ENCODE measurements around the gene TMEFF2. TPM values are rescaled to one million over a fixed set of nuclear protein-coding genes. Genes with fewer than 3 reads are reported as not detected.

Gene TMEFF2
- total and polyA plus RNA-seq, 12 donors: 0.16 to 2.7 (median 0.58) TPM; not detected in 2

- H3K27ac ChIP-seq: no peak overlapping the region
- intact Hi-C loops (cut with DNase I): loop anchor here in 1 of 2 donors (10.0 kb wide), 1 partner anchor 593 kb away; no protein-coding TSS in a partner anchor
Observed at GRCh38 chr2:192157776-192158175, 37.0 kb downstream of the TMEFF2 start.

DNA sequence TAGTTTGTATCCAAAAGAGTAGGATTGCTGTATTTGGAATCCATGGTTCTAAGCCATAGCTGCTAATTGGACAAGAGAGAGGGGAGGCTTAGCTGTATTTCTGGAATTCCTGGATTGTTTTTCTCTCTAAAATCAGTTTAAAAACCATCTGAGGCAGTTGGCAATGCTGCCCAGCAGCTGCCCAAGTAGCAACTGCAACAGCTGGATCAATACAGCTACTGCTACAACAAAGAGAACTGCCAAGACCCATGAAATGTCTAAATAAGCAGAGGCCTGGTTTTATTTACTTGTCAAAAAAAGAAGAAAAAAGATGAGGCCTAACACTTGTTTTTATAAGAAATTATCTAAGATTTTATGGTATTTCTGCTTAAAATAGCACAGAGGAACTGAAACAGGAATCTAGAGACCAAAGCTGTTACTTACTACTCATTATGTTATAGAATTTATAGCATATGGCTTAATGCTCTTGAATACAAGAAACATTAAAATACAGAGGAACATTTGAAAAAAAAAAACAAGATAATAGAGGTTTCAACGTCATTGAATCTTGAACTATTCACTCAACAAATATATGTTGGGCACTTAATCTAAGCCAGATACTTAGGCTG is 39.1 kb downstream of the TMEFF2 start:
- H3K4me3 ChIP-seq: no peak overlapping the region
- no peaks in the 10 kb centered on the region for H3K4me1 ChIP-seq (replicated peaks in 1 of 2)
- no peaks in the 10 kb centered on the region for H3K36me3 ChIP-seq (replicated peaks in 1 of 2)
- no peak for TF ChIP-seq POLR2A (IDR thresholded peaks at IDR 0.05)
- TF ChIP-seq, protein P1, sequence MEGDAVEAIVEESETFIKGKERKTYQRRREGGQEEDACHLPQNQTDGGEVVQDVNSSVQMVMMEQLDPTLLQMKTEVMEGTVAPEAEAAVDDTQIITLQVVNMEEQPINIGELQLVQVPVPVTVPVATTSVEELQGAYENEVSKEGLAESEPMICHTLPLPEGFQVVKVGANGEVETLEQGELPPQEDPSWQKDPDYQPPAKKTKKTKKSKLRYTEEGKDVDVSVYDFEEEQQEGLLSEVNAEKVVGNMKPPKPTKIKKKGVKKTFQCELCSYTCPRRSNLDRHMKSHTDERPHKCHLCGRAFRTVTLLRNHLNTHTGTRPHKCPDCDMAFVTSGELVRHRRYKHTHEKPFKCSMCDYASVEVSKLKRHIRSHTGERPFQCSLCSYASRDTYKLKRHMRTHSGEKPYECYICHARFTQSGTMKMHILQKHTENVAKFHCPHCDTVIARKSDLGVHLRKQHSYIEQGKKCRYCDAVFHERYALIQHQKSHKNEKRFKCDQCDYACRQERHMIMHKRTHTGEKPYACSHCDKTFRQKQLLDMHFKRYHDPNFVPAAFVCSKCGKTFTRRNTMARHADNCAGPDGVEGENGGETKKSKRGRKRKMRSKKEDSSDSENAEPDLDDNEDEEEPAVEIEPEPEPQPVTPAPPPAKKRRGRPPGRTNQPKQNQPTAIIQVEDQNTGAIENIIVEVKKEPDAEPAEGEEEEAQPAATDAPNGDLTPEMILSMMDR (IDR thresholded peaks at IDR 0.05): no peak
- no peaks in the 10 kb centered on the region for H3K9me3 ChIP-seq (replicated peaks in 1 of 3)
- H3K27ac ChIP-seq: no peak overlapping the region
- DNase-seq: no peak
- WGBS, 4 donors: 27 to 43% (median 28%) methylated on average over 1 of the region's 1 CpG
- no peaks in the 10 kb centered on the region for H3K27me3 ChIP-seq
- intact Hi-C loops (cut with DNase I): loop anchor here in 1 of 2 donors (10.0 kb wide), 1 partner anchor 591 kb away; no protein-coding TSS in a partner anchor

More at GRCh38 chr2:192157776-192158175, 37.0 kb downstream of the TMEFF2 start:
- Histone ChIP-seq H3K4me1 (replicated peaks in 1 of 2) (peaks cover 0 to 6% of the 10 kb centered on the region in 2 donors), H3K36me3 (replicated peaks in 1 of 2) (no peaks in the 10 kb centered on the region), H3K27me3 (no peaks in the 10 kb centered on the region), H3K9me3 (replicated peaks in 1 of 3) (no peaks in the 10 kb centered on the region), H3K4me3 (no peak overlapping the region)
- WGBS, 4 donors: 79 to 91% (median 86%) methylated on average over 4 of the region's 4 CpGs
- TF ChIP-seq POLR2A (IDR thresholded peaks at IDR 0.05): no peak
- TF ChIP-seq, protein P1 (IDR thresholded peaks at IDR 0.05): no peak
- no peak for DNase-seq

- intact Hi-C loops (cut with DNase I): loop anchor here in 1 of 2 donors (10.0 kb wide), 1 partner anchor 589 kb away; no protein-coding TSS in a partner anchor
- Histone ChIP-seq H3K36me3 (replicated peaks in 1 of 2) (no peaks in the 10 kb centered on the region), H3K27me3 (no peaks in the 10 kb centered on the region), H3K27ac (no peak overlapping the region), H3K4me1 (replicated peaks in 1 of 2) (no peaks in the 10 kb centered on the region), H3K4me3 (no peak overlapping the region), H3K9me3 (replicated peaks in 1 of 3) (no peaks in the 10 kb centered on the region)
- TF ChIP-seq, protein P1 (IDR thresholded peaks at IDR 0.05): no peak
- no peak for TF ChIP-seq POLR2A (IDR thresholded peaks at IDR 0.05)
- WGBS, 4 donors: 81 to 87% (median 85%) methylated on average over 4 of the region's 4 CpGs
- no peak for DNase-seq
Observed at GRCh38 chr2:192153561-192153960, 41.2 kb downstream of the TMEFF2 start.

DNA sequence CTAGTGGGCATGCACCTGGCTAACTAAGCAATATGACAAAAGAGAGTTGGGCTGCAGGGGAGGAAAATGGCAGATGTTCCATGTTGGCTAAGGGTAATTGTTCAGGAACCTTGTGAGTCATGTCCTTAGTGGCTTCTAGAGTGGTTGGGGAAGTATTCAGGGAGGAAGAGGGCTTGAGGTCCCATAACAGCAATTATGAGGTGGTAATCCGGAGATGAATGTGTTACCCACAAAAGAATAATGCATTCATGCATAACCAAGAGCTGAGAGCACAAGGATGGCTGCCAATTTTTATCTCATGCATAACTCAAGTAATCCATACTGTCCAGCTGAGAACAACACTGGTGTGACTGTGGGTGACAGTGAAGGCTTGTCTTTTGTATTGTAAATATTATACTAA is 42.9 kb downstream of the TMEFF2 start:
- Histone ChIP-seq H3K36me3 (replicated peaks in 1 of 2) (no peaks in the 10 kb centered on the region), H3K4me1 (replicated peaks in 1 of 2) (peaks cover 0 to 8% of the 10 kb centered on the region in 2 donors), H3K4me3 (no peak overlapping the region), H3K9me3 (replicated peaks in 1 of 3) (no peaks in the 10 kb centered on the region), H3K27me3 (no peaks in the 10 kb centered on the region), H3K27ac (no peak overlapping the region)
- intact Hi-C loops (cut with DNase I): loop anchor here in 1 of 2 donors (10.0 kb wide), 1 partner anchor 587 kb away; no protein-coding TSS in a partner anchor
- 60 to 93% (median 70%) methylated on average over 1 of the region's 1 CpG for WGBS, 4 donors
- TF ChIP-seq, protein P1 (IDR thresholded peaks at IDR 0.05): no peak
- no peak for TF ChIP-seq POLR2A (IDR thresholded peaks at IDR 0.05)
- no peak for DNase-seq
